Measurements from ENCODE around the gene TMEM132E.

GRCh38 chr17:34672176-34672785 is 92.9 kb downstream of the TMEM132E start:
- TF ChIP-seq POLR2A (IDR thresholded peaks at IDR 0.05) (no peak), CTCF (IDR thresholded peaks at IDR 0.05) (no peak)

Measured in right lobe of liver (tissue), 4 donors.